Large intestine (tissue), 1 donor: Measurements from ENCODE around the gene GPR151. TPM values are rescaled to one million over a fixed set of nuclear protein-coding genes. Genes with fewer than 3 reads are reported as not detected.

ENCODE experiments used
- polyA plus RNA-seq: library from polyadenylated mRNA; unstranded; fragments of 120-200 nt; gene quantifications from one replicate; pipeline ENCODE4 v1.2.1, GENCODE V29; 2013

Gene GPR151
- polyA plus RNA-seq, 1 donor, result 0.04 TPM

Other genes with a start within 250 kb of the GPR151 start
- gene POU4F3, start 177.4 kb downstream of the GPR151 start, polyA plus RNA-seq, result not detected
- gene TCERG1, start 68.9 kb downstream of the GPR151 start, polyA plus RNA-seq, result 93.1 TPM